GM18858 (cell line): ENCODE measurements around the gene SLC10A6.

Experiments used
- ATAC-seq: cut with Tn5 transposase; IDR thresholded peaks from one replicate; pipeline ENCODE4 v1.9.1; 2021; ENCODE audit not compliant: unreplicated experiment

The SLC10A6 gene

GRCh38 chr4:86853209-86853608 is 4.0 kb upstream of the SLC10A6 start:
- no peak for ATAC-seq

DNA sequence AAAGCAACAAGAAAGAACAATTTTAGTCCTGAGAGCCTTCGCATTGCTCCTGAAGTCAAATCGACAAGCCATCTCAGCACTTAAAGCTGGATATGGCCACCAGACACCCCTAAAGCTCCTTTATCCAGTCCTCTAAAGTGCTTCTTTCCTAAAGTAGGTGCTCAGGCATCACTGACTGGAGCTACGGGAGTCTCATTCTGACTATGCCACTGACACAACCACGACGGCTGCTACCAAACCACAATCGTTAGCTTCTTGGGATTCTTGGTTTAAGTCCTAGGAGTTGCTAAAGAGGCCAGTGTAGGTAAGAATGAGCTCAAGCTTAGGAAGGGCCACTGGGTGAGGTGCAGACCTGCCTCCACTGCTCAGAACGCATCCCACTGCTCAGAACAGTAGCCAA is 1.0 kb downstream of the SLC10A6 start:
- ATAC-seq, result no peak

GRCh38 chr4:86847571-86847970 is 1.6 kb downstream of the SLC10A6 start:
- ATAC-seq, result no peak

DNA sequence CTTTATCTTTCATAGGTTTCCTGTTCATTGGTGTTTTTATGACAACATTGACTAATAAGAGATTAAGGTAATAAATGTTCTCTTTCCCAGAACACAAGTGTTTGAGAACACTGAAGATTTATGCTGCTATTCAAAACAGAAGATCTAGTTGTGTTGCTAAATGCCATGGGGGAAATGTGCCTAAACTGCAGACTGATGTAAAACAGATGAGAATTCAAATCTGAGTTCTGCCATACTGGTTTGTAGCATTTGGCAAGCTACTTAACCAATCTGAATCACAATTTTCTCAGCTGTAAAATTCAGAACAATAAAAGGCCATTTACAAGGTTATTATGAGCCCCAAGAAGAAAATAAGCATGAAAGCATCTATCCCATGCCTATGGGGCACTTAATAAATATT is 2.3 kb downstream of the SLC10A6 start:
- no peak for ATAC-seq

- no peak for ATAC-seq
Measured at GRCh38 chr4:86845593-86845992, 3.6 kb downstream of the SLC10A6 start.

GRCh38 chr4:86841309-86841708 is 7.9 kb downstream of the SLC10A6 start:
- ATAC-seq, result no peak

GRCh38 chr4:86840858-86841257 is 8.3 kb downstream of the SLC10A6 start:
- ATAC-seq, result no peak

DNA sequence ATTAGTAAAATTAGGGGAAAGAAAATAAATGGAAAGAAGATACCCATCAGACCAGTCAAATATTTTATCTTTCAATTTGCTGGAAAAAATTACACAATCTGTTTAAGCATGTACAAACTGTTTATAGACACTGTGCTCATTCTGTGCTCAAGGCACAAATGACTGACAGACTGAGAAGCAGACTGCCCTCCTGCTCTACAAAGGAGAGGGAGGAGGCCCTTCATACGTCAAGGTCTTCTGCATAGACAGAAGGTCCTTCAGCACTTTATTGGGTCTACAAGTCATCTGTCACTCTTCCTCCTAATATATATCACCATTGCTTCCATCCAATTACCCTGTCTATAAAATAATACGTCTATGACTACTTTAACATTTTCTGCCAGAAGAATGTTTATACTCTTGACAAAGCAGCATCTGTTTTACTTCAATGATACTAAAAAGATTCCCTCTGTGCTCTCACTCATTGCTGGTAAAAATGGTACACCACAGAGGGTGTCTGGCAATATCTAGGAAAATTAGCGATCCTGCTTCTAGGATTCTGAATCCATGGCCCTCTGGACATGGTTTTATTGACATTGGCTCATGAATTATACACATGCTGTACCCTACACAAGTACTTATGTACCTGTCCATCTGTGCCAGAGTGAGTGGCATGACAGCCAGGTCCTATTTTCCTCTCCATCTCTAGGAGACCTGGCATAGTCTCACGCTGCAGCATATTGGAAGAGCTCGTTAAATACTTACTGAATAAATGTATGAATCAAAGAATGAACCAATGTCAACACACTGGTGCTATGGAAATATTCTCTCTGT is 11.3 kb downstream of the SLC10A6 start:
- no peak for ATAC-seq

DNA sequence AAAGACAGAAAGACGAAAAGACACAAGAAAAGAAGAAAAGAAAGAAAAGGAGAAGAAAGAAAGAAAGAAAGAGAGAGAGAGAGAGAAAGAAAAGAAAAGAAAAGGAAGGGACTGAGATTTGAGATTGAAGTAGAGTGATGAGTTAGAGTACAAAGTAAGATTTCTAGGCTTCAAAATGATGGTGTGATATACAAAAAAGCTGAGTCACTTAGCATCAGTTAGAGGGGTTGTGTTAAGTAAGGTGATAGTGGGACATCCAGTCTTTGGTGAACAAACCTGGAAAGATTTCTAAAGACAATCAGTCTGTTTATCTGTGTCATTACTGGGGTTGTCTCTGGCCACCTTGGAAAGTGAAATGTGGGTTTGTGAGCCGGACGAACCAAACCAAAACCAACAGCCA is 13.5 kb downstream of the SLC10A6 start:
- ATAC-seq, result no peak

- no peak for ATAC-seq
Measured at GRCh38 chr4:86834901-86835300, 14.3 kb downstream of the SLC10A6 start.

- no peak for ATAC-seq
Measured at GRCh38 chr4:86833615-86834014, 15.6 kb downstream of the SLC10A6 start.

DNA sequence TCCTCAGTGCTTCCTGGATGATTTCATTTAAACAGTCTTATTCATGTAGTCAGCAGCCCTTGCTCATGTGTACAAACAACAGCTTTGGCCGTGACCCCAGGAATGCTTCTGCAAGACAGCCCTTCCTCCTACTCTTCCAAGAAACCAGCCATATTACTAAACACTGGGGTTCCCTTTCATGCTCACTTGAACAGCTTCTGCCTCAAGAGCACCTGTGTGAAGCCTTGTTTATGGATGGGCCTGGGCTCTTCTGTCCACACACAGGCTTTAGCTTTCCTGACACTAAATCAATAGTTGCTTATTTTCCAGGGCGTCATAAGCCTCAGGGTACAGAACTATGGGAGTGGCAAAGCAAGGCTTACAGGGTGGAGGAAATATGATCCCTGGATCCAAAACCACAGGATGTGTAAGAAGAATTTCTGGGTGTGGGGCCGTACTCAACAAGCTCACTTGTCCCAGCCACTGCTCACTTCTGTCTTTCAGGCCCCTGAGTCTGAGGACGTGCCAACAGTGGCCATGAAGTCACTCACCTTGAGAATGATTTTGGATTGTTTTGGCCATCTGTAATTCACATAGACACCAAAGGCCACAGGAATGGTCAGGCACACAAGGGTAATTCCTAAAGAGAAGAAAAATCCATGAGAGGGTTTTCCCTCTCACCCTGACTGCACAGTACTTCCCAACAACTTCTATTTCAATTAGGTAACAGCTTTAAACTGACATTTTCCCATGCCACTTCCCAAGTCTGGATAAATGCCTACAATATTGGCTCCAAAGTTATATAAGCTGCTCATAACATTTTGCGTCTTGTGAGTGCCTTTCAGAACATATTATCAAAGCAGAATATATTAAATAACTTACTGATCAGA is 17.7 kb downstream of the SLC10A6 start:
- no peak for ATAC-seq

DNA sequence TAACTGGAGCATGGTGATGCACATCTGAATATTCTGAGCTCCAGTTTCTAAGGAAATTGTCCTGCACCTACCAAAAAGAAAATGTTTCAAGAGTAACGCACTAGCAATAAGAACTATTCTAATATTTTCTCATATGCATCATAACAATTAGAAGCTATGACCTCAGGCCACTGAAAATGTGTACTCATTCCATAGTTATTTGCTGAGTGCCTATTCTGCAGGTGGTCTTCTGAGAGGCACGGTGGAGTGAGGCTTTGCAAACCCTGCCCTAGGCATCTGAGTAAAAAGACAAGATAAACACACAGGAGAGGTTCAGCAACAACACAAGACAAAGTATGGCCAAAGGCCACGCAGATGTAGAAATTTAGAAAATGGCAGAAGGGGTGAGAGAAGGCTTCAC is 23.7 kb downstream of the SLC10A6 start:
- no peak for ATAC-seq

- ATAC-seq, result no peak
Measured at GRCh38 chr4:86822136-86822535, 27.0 kb downstream of the SLC10A6 start.

DNA sequence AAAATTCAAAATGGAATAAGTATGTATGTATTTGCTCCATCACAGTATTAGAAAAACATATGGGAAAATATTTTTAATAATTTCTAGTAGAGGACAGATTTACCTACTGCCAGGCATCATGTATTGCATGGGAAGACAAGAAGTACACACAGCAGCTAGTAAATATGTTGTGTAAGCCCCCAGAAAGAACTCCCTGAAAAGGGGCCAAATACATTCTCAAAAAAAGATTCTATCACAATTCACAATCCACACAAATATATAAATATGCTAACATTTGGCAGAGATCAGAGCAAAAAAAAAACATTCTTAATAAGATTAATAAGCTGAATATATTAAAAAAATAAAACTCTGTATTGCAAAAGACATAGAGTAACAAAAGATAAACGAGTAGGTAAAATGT is 28.0 kb downstream of the SLC10A6 start:
- no peak for ATAC-seq

- no peak for ATAC-seq
Measured at GRCh38 chr4:86819561-86819960, 29.6 kb downstream of the SLC10A6 start.

DNA sequence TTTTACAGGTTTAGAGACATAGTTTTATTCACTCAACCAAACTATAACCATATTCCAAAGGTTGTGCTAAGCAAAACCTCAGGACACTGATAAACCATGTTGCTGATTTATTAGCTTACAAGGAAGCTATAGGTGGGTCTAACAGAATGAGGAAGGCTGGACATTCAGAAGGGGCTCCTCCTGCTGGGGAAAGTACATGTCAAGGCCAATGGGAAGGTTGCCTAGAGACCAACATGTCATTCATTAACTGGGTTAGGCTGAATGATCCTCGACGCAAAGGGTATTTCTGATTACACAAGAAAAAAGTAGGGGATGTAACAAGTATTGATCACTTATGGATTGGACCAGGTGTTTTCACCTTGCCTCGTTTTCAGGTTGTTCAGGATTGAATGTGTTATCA is 30.3 kb downstream of the SLC10A6 start:
- no peak for ATAC-seq

DNA sequence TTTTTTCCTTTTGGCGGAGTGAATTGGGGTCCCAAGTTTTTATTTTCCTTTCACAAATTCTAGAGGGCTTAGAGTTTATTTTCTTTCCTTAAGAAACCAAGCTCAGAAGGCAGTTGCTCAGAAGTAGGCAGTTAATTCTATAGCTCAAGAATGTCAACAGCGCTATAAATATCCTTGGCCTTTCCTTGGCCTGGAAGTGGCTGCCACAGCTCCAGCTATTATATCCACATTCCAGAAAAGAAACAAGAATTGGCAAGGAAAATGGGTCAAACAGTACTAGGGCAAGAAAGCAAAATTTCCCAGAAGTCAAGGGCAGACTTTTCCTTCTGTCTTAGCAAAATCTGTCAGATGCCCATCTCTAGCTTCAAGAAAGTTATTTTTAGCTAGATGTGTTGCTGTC is 31.0 kb downstream of the SLC10A6 start:
- no peak for ATAC-seq

DNA sequence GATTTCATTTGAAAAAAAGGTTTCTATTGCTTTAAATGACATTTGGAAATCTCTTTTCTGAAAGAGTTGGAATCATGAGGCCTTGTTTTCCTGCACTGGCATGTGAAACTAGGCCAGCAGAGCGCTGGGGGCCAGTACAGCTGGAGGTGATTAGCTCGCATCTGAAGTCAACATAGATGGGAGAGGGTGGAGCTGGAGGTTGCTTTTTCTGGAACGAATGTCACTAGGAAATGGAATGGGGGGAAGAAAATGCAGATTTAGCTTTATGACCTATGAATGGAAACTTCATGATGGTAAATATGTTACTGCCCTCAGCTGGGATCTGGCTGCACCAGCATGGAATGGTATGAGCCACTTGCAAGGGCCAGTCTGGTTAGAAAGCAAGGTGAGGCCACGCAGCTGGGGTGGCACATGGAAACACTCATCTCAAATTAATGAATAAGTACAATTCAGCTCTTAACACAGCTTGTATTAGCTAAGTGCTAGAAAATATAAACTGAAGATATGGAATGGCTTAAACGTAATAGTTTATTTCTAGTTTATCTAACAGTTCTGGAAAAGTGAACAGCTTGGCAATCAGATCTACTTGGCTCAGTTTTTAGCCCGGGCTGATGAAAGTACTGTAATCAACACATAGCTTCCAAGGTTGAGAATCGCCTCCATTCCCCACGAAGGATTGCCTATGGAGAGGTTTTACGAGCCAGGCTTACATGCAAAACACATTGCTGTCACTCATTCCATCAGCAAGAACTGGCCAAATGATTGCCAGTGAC is 32.5 kb downstream of the SLC10A6 start:
- no peak for ATAC-seq

GRCh38 chr4:86815653-86816052 is 33.5 kb downstream of the SLC10A6 start:
- no peak for ATAC-seq

DNA sequence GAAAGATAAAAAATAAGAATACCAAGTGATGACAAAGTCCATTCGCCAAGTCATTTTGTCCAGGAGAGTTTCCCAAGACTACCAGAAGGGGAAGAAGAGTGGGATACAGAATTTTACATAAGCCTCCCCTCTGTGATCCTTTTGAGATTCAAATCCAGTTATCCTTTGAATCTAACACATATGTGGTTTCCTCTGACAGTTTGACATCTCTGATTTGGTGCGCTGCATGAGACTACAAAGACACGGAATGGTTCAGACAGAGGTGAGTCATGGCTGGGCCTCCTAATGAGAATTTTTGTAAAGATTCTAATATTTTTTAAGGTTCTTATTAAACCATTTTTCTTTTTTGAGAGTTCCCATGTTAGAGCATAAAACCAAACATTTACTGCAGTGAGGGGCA is 38.3 kb downstream of the SLC10A6 start:
- no peak for ATAC-seq
